PFSK-1 (cell line): Measurements from ENCODE around the gene GABRB3.

Experiments used
- FOXP2 ChIP-seq: optimal IDR thresholded peaks from 2 replicates; pipeline ENCODE3; 2011; ENCODE audit warnings: borderline replicate concordance, control low read depth, inconsistent platforms; ENCODE audit not compliant: insufficient read depth; ENCODE audit errors: extremely low read length, extremely low read depth
- POLR2AphosphoS5 ChIP-seq: IDR thresholded peaks from 2 replicates; pipeline ENCODE4 v1.6.1; 2012; ENCODE audit warnings: low read depth, mild to moderate bottlenecking, control low read depth, low read length, moderate library complexity
- SIN3A ChIP-seq: IDR thresholded peaks from 2 replicates; pipeline ENCODE4 v1.6.1; 2012; ENCODE audit warnings: mild to moderate bottlenecking, low read length, moderate library complexity, borderline replicate concordance; ENCODE audit not compliant: insufficient read depth
- TAF1 ChIP-seq: IDR thresholded peaks from 2 replicates; pipeline ENCODE4 v1.6.1; 2012; ENCODE audit warnings: low read length, control low read depth, borderline replicate concordance; ENCODE audit not compliant: insufficient read depth
- TF ChIP-seq, protein P1 (sequence below), 2 experiments: IDR thresholded peaks; 2 replicates each; pipeline versions ENCODE4 v1.6.1 to v1.8.0; 2011 to 2012; ENCODE audit warnings: low read depth in 2 of 2, low read length in 2 of 2, control low read depth in 1 of 2, inconsistent platforms in 1 of 2, mild to moderate bottlenecking in 1 of 2, moderate library complexity in 1 of 2; ENCODE audit not compliant: insufficient read depth in 1 of 2

GABRB3 gene

DNA sequence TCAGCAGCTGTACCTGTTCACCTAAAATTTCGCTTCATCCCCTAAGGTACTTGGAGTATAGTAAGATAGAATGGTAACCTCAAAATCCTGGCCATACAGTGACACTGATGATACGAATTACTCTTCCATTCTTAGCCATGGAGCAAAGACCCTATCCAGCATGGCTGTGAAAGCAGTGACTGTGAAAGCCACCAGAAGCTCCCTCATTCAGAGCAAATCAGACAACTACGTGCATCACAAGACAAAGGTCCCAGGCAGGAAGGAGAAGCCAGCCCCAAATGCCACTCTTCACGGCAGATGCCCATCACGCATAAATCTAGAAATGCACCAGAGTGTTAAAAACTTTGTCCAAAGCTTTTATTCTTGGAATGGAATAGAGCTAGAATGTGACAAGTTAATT lies 99.4 kb downstream of the GABRB3 start:
- TF ChIP-seq FOXP2, result no peak
- no peak for TF ChIP-seq SIN3A
- no peak for TF ChIP-seq POLR2AphosphoS5
- TF ChIP-seq, protein P1, sequence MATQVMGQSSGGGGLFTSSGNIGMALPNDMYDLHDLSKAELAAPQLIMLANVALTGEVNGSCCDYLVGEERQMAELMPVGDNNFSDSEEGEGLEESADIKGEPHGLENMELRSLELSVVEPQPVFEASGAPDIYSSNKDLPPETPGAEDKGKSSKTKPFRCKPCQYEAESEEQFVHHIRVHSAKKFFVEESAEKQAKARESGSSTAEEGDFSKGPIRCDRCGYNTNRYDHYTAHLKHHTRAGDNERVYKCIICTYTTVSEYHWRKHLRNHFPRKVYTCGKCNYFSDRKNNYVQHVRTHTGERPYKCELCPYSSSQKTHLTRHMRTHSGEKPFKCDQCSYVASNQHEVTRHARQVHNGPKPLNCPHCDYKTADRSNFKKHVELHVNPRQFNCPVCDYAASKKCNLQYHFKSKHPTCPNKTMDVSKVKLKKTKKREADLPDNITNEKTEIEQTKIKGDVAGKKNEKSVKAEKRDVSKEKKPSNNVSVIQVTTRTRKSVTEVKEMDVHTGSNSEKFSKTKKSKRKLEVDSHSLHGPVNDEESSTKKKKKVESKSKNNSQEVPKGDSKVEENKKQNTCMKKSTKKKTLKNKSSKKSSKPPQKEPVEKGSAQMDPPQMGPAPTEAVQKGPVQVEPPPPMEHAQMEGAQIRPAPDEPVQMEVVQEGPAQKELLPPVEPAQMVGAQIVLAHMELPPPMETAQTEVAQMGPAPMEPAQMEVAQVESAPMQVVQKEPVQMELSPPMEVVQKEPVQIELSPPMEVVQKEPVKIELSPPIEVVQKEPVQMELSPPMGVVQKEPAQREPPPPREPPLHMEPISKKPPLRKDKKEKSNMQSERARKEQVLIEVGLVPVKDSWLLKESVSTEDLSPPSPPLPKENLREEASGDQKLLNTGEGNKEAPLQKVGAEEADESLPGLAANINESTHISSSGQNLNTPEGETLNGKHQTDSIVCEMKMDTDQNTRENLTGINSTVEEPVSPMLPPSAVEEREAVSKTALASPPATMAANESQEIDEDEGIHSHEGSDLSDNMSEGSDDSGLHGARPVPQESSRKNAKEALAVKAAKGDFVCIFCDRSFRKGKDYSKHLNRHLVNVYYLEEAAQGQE (IDR thresholded peaks at IDR 0.05; ENCODE audit: insufficient read depth in 1 of 2, low read depth in 2 of 2, low read length in 2 of 2), result no peak
- no peak for TF ChIP-seq TAF1

DNA sequence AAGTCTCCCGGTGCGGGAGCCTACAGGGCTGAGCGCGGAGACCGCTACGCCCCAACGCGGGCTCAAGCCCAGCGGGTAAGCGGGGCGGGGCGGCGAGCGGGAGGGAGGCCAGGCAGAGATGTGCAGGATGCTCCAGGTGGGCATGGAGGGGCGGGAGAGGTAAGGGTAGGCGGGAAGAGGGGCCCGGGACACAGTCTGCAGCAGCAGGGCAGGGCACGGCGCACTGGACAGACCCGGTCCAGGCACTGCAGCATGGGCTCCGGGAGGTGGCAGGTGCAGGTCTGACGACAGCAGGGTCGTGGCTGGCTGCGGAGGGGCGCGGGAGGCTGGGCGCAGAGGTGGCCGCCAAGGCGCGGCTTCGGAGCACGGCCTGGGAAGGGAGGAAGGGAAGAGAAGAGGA lies 102.8 kb downstream of the GABRB3 start:
- TF ChIP-seq TAF1 (no peak), SIN3A (no peak), POLR2AphosphoS5 (no peak), FOXP2 (no peak)
- TF ChIP-seq, protein P1 (IDR thresholded peaks at IDR 0.05; ENCODE audit: insufficient read depth in 1 of 2, low read depth in 2 of 2, low read length in 2 of 2), result no peak

DNA sequence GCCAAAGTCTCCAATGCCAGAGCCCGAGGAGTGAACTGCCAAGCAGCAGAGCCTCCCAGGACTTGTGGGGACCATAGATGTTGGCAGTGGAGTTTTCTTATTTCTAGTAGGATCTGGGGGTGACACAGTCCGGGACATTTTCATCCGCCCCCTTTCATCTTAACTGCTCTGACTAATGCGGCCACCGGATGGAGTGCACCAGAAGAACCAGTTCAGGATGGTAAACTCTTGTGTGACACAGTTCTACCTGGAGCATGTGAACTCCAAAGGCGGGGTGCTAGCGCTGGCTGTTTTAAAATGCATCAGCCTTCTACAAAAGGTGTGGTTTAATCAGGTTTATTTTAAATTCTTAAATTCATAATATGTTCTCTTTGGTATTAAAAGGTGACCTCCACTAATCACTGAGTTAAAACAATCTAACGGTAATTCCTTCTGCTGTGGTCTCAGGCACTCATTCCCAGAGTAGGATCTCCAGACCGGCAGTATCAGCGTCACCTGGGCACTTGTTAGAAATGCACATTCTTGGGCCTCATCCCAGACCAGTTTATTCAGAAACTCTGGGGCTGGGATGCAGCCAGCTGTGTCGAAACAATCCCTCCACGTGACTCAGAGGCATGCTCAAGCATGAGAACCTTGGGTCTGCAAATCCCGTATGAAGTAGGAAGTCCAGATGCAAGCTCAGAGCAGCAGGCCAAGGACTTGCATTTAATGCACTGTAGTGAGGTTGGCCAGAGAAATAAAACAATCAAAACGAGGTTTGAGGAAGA lies 105.5 kb downstream of the GABRB3 start:
- TF ChIP-seq SIN3A (no peak), FOXP2 (no peak), POLR2AphosphoS5 (no peak), TAF1 (no peak)
- TF ChIP-seq, protein P1 (IDR thresholded peaks at IDR 0.05; ENCODE audit: insufficient read depth in 1 of 2, low read depth in 2 of 2, low read length in 2 of 2), result no peak

DNA sequence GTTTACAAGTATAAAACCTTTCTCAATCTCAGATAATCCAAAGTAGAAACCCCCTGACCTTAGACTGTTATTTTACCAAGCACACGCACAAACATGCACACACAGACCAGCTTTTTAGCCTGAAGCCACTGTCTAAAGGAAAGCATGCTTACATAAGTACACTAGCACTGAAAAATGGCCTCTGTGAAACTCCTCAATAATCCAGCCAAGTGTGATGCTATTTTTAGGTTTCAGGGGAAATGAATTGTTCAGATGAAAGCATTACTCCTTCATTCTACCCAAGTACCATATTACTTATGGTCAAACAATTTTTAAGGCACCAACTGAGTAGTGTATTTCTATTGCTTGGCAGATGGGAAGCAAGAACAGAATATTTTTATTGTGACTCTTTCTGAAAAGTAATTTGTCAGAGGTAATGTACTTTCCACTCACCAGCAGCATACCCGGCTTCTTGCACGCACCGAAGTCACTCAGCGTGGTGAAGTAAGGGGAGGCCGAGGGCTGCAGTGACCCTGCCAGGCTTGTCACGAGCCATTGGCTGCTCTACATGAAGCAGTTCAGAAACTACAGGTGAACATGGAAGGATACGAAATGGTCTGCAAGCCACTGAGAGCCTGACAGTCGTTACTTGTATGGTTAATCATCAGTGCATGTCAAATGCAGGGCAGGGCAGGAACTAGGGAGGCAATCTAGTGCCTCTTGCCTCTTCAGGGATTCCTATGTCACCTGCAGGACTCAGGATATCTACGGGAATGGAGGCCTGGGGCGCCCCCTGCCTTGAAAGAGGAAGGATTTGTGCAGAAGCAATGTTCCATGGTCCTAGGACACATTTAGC lies 106.7 kb downstream of the GABRB3 start:
- no peak for TF ChIP-seq POLR2AphosphoS5

DNA sequence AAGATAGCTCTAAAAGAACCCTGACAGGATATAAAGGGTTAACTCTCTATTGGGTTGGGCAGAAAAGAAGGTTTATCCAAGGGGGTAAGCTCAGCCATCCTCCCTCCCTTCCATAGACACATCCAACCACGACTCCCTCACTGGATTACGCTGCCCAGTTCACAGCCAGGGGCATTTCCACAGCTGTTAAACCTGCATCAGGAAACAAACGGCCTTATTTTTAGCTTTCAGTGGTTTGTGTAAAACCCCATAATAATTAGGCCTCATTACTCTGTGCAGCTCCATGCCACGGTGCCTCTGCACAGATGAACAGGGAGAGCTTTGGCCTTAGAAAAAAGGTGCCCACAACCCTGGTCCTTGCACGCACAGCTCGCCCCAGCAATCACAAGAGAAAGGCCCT lies 110.6 kb downstream of the GABRB3 start:
- no peak for TF ChIP-seq FOXP2
- no peak for TF ChIP-seq TAF1
- no peak for TF ChIP-seq POLR2AphosphoS5
- TF ChIP-seq SIN3A, result no peak
- TF ChIP-seq, protein P1 (IDR thresholded peaks at IDR 0.05; ENCODE audit: insufficient read depth in 1 of 2, low read depth in 2 of 2, low read length in 2 of 2), result no peak
